ENCODE data around the gene PTPRD. TPM values are rescaled to one million over a fixed set of nuclear protein-coding genes. Genes with fewer than 3 reads are reported as not detected.

PTPRD gene
- total and polyA plus RNA-seq, 9 donors, result 16.2 to 231 (median 85.8) TPM

- no peaks in the 10 kb centered on the region for H3K36me3 ChIP-seq
- no peak overlapping the region for H3K4me3 ChIP-seq
- H3K27ac ChIP-seq, result no peak overlapping the region
- no peak for DNase-seq
- 32 to 70% (median 59%) methylated on average over 3 of the region's 3 CpGs for WGBS, 3 donors
- no peaks in the 10 kb centered on the region for H3K4me1 ChIP-seq (ENCODE audit: insufficient read depth)
- no peaks in the 10 kb centered on the region for H3K9me3 ChIP-seq
- no peak for TF ChIP-seq EP300 (IDR thresholded peaks at IDR 0.05)
- TF ChIP-seq POLR2A (IDR thresholded peaks at IDR 0.05), result no peak
- TF ChIP-seq, protein P1, sequence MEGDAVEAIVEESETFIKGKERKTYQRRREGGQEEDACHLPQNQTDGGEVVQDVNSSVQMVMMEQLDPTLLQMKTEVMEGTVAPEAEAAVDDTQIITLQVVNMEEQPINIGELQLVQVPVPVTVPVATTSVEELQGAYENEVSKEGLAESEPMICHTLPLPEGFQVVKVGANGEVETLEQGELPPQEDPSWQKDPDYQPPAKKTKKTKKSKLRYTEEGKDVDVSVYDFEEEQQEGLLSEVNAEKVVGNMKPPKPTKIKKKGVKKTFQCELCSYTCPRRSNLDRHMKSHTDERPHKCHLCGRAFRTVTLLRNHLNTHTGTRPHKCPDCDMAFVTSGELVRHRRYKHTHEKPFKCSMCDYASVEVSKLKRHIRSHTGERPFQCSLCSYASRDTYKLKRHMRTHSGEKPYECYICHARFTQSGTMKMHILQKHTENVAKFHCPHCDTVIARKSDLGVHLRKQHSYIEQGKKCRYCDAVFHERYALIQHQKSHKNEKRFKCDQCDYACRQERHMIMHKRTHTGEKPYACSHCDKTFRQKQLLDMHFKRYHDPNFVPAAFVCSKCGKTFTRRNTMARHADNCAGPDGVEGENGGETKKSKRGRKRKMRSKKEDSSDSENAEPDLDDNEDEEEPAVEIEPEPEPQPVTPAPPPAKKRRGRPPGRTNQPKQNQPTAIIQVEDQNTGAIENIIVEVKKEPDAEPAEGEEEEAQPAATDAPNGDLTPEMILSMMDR (IDR thresholded peaks at IDR 0.05), result no peak
- H3K27me3 ChIP-seq, result no peaks in the 10 kb centered on the region
- intact Hi-C loops (cut with DNase I), result no loop called here
These were observed 1571.0 kb downstream of the PTPRD start for GRCh38 chr9:9041756-9042155.

DNA sequence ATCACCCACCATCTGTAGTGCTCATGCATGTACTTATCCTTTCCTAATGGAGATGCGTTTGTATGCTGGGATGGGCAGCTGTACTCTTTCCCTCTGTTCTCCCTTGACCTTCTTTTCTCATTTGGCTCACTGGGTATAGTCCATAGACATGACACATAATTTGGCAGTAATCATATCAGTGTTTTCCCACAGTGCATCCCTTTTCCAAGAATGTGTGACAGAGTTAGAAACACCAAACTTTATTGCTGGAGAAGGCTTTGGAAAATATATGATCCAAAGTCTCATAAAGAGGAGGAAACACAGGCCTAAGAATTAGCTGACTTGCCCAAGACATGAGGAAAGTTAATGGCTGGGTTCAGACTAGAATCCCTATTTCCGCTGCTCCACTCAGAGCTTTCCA is 1579.8 kb downstream of the PTPRD start:
- DNase-seq, result no peak
- Histone ChIP-seq H3K4me3 (no peak overlapping the region), H3K36me3 (no peaks in the 10 kb centered on the region), H3K4me1 (ENCODE audit: insufficient read depth) (no peaks in the 10 kb centered on the region), H3K27ac (no peak overlapping the region), H3K9me3 (no peaks in the 10 kb centered on the region), H3K27me3 (no peaks in the 10 kb centered on the region)
- intact Hi-C loops (cut with DNase I), result no loop called here
- no peak for TF ChIP-seq EP300 (IDR thresholded peaks at IDR 0.05)
- TF ChIP-seq, protein P1 (IDR thresholded peaks at IDR 0.05), result no peak
- TF ChIP-seq POLR2A (IDR thresholded peaks at IDR 0.05), result no peak
- 49 to 68% (median 60%) methylated on average over 2 of the region's 2 CpGs for WGBS, 3 donors

DNA sequence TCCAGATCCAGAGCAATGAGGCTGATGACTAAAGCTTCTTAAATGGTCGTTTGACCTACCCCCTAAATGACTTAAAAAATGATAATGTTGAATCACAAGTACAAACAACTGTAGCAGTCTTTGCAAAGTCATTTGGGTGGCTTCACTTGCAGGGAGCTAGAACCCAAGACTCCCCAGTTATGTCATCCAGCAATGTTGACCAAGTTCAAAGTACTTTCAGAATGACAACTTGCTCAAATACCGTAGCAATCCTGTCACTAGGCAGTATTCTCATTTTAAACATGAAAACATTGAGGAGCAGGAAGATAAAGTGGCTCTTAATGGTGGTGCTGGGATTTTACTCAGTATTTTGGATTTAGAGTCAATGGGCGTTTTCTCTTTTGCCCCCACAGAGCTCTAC is 1596.2 kb downstream of the PTPRD start:
- no peaks in the 10 kb centered on the region for H3K36me3 ChIP-seq
- intact Hi-C loops (cut with DNase I), result no loop called here
- WGBS, 3 donors, result 84 to 88% (median 85%) methylated on average over 3 of the region's 3 CpGs

DNA sequence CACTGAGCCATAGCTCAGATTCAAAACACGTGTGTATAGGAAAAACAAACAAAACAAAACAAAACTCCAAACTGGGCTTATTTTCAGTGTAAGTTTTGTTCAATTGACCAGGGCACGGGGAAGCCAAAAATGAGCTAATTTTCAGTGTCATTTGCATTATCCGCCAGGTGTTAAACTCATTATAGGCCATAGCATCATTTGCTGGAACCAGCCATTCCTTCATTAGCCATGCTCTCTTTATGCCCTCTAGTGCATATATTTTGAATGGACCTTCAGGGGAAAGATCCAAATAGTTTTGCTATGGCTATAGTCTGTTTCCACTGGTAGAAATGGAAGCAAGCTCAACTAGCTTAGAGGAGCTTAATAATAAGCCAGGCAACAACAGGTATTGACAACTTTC is 1608.0 kb downstream of the PTPRD start:
- TF ChIP-seq, protein P1 (IDR thresholded peaks at IDR 0.05), result no peak
- TF ChIP-seq POLR2A (IDR thresholded peaks at IDR 0.05) (no peak), EP300 (IDR thresholded peaks at IDR 0.05) (no peak)
- WGBS, 3 donors, result 61 to 69% (median 61%) methylated on average over 3 of the region's 3 CpGs
- DNase-seq, result no peak
- Histone ChIP-seq H3K4me1 (ENCODE audit: insufficient read depth) (no peaks in the 10 kb centered on the region), H3K27ac (no peak overlapping the region), H3K27me3 (no peaks in the 10 kb centered on the region), H3K9me3 (no peaks in the 10 kb centered on the region), H3K4me3 (no peak overlapping the region), H3K36me3 (no peaks in the 10 kb centered on the region)
- intact Hi-C loops (cut with DNase I), result loop anchor here in 1 of 4 donors (5.0 kb wide), 1 partner anchor 32 kb away; no protein-coding TSS in a partner anchor

More for the DNA sequence above, 1596.2 kb downstream of the PTPRD start:
- Histone ChIP-seq H3K4me1 (ENCODE audit: insufficient read depth) (no peaks in the 10 kb centered on the region), H3K4me3 (no peak overlapping the region), H3K27ac (no peak overlapping the region), H3K27me3 (no peaks in the 10 kb centered on the region), H3K9me3 (no peaks in the 10 kb centered on the region)
- DNase-seq, result no peak
- TF ChIP-seq, protein P1 (IDR thresholded peaks at IDR 0.05), result no peak
- TF ChIP-seq EP300 (IDR thresholded peaks at IDR 0.05), result no peak
- TF ChIP-seq POLR2A (IDR thresholded peaks at IDR 0.05), result no peak

All from ovary (tissue), 9 donors.